Kidney epithelial cell (primary cell): ENCODE results near the gene COQ2. TPM values are rescaled to one million over a fixed set of nuclear protein-coding genes. Genes with fewer than 3 reads are reported as not detected.

Experiments
- DNase-seq: peaks from one replicate; pipeline ENCODE4 v3.0.0-alpha.2; 2010; ENCODE audit warnings: low read depth
- H3K27me3 ChIP-seq: 2 replicates; pipeline ENCODE4 v1.6.0; 2011; ENCODE audit warnings: low read length; ENCODE audit not compliant: control insufficient read depth, insufficient read depth
- H3K36me3 ChIP-seq: 2 replicates; pipeline ENCODE4 v1.5.1; 2011; ENCODE audit warnings: low read length; ENCODE audit not compliant: control insufficient read depth, insufficient read depth
- H3K4me3 ChIP-seq: 2 replicates; pipeline ENCODE4 v1.5.1; 2011; ENCODE audit warnings: low read depth, mild to moderate bottlenecking, control low read depth, low read length
- total RNA-seq: library from RNA; depleted of rRNA; stranded (reverse); fragments of >200 nt; gene quantifications from 2 replicates; pipeline ENCODE4 v1.2.3, GENCODE V29; 2015
- TF ChIP-seq, protein P1 (sequence below): IDR thresholded peaks from 2 replicates; pipeline ENCODE4 v1.5.1; 2011; ENCODE audit warnings: mild to moderate bottlenecking, moderate library complexity, low read length, control low read depth, inconsistent platforms; ENCODE audit not compliant: insufficient read depth, poor library complexity, severe bottlenecking

Gene COQ2
- total RNA-seq, 1 donor from 2014 or later: 9.5 TPM

DNA sequence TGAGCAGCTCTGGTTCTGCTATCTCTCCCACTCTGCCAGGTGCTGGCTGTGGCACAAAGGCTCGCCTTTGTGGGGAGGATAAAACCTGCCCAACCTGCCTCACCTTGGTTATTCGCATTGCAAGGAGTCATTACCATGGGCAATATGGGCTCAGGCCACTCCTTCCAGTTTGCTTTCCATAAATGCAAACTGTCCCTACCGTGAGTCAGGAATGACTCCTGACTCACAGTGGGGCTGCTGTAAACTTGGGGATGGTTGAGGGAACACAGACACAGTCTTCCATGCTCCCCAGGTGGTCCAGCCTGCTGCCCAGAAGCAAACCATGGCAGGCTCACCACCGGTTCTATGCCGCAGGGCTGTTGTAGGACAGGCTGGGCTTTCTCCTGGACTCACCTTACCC is 36.1 kb downstream of the COQ2 start:
- TF ChIP-seq, protein P1, sequence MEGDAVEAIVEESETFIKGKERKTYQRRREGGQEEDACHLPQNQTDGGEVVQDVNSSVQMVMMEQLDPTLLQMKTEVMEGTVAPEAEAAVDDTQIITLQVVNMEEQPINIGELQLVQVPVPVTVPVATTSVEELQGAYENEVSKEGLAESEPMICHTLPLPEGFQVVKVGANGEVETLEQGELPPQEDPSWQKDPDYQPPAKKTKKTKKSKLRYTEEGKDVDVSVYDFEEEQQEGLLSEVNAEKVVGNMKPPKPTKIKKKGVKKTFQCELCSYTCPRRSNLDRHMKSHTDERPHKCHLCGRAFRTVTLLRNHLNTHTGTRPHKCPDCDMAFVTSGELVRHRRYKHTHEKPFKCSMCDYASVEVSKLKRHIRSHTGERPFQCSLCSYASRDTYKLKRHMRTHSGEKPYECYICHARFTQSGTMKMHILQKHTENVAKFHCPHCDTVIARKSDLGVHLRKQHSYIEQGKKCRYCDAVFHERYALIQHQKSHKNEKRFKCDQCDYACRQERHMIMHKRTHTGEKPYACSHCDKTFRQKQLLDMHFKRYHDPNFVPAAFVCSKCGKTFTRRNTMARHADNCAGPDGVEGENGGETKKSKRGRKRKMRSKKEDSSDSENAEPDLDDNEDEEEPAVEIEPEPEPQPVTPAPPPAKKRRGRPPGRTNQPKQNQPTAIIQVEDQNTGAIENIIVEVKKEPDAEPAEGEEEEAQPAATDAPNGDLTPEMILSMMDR: no peak
- no peaks in the 10 kb centered on the region for H3K36me3 ChIP-seq
- H3K27me3 ChIP-seq: no peaks in the 10 kb centered on the region
- DNase-seq: no peak
- H3K4me3 ChIP-seq: no peak overlapping the region

DNA sequence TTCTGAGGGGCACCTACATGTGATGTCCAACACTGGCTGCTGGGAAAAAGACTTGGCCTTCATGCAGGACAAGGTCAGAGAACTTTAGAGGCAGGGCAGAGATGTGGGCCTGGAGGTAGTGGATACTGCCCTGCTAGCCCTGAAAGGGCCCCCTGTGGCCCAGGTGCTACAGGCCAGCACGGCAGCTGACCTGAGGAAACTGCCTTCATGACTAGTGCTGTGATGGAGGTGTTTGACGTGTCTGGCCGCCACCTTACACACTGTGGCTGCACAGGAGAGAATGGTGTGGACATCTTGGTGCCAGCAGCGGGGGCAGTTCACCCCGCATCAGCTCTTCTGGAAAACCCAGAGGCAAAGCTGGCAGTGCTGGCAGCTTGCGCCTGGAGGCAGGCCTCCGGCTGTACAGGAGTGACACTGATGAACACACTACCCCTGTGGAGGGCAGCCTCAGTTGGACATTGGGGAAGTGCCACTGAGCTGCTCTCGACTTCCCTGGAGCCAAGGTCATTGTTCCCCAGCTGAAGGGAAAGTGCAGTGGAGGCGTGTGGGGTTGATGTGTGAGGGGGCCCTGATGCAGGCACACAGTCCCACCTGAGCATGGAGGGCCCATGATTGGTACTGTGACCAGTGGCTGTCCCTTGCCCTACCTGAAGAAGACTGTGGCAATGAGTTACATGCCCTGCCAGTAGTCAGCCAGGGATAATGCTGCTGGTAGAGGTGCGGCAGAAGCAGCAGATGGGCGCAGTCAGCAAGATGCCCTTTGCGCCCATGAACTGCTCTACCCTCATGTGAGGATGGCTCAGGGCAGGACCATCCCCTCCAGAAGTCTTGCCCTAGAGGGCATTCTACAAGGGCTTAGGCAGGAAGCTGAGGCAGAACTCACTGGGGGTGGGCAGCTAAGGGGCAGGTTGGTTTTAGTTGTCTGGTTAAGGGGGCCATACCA is 36.9 kb downstream of the COQ2 start:
- TF ChIP-seq, protein P1: no peak
- no peak for DNase-seq

DNA sequence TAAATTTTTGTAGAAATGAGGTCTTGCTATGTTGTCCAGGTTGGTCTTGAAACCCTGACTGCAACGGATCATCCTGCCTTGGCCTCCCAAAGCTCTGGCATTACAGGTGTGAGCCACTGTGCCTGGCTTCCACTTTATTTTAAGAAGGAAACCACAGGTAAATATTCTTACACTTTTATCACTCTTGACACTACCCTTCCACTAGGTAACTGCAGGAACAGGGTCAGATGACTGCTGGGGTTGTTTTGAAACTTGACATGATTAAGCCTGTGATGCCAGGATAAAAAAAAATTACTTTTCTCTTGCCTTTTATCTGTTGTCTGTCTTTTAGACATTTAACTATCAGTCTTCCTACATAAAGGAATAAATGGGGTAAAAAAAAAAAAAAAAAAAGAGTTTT is 43.5 kb downstream of the COQ2 start:
- Histone ChIP-seq H3K4me3 (no peak overlapping the region), H3K27me3 (no peaks in the 10 kb centered on the region), H3K36me3 (no peaks in the 10 kb centered on the region)
- TF ChIP-seq, protein P1: no peak
- no peak for DNase-seq

More for the DNA sequence above, 36.9 kb downstream of the COQ2 start:
- Histone ChIP-seq H3K36me3 (no peaks in the 10 kb centered on the region), H3K4me3 (no peak overlapping the region), H3K27me3 (no peaks in the 10 kb centered on the region)

DNA sequence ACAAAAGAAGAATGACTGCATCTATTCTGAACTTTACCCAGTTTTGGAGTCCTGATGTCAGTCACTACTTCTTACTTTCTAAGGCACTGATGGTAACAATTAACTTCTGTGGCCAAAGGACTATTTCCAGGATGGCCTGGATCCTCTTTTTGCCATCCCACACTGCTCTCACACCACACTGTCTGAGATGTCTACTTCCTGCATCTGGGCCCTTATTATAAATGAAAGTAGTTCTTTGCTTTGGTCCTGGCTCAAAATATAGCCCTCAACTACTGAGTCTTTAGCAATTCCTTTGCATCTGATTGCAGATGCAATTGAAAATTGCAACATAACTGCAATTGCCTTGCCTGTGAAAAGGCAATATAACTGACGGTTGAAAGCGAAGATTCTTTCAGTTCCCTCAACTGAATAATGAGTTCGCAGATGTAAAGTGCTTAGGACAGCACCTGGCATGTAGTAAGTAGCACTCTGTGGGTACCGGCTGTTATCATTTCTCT is 44.2 kb downstream of the COQ2 start:
- H3K36me3 ChIP-seq: no peaks in the 10 kb centered on the region
- H3K27me3 ChIP-seq: no peaks in the 10 kb centered on the region
- TF ChIP-seq, protein P1: no peak
- H3K4me3 ChIP-seq: no peak overlapping the region
- no peak for DNase-seq

DNA sequence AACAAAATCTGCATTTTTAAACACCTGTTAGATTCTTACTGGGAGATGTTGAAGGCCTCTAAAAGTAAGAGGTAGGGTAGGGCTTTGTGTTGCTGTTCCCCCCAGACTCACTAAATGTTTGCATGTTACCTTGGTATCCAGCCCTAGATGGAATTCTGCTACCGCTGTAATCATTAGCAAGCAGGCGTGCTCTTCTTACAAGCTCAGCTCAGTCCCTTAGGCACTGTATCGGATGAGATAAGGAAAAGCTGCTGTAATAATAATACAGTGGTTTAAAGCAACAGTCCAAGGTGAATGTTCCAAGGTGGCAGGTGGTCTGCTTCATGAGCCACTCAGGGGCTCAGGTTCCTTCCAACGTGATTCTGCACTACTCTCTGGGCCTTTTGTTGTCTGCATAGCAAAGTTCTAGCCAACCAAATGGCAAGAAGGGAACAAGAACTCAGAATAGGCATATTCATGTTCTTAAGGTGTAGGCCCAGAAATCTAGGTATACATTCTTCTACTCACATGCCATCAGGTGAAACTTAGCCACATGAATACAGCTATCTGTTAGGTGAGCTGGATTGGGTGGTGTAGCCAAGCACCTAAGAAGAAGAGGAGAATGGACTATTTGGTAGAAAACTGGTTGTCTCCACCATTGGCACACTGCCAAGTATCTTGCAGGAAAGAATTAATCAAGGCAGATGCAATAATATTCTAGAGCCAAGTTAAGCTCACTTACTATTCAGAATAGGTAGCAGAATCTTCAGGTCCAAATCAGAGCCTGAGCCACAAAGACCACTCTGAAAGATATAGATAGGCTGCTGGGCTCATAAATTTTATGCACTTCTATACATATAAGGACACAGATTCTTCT is 46.0 kb downstream of the COQ2 start:
- no peak for DNase-seq
- TF ChIP-seq, protein P1: no peak
- Histone ChIP-seq H3K27me3 (no peaks in the 10 kb centered on the region), H3K4me3 (no peak overlapping the region), H3K36me3 (no peaks in the 10 kb centered on the region)
